ENCODE results near the gene DPP6.

The DPP6 gene

GRCh38 chr7:154598396-154598795, 546.2 kb downstream of the DPP6 start:
- DNase-seq (ENCODE audit: low read depth): no peak

- no peak for DNase-seq (ENCODE audit: low read depth)
Measured at GRCh38 chr7:154598864-154599263, 546.7 kb downstream of the DPP6 start.

- no peak for DNase-seq (ENCODE audit: low read depth)
Measured at GRCh38 chr7:154610903-154611302, 558.7 kb downstream of the DPP6 start.

DNA sequence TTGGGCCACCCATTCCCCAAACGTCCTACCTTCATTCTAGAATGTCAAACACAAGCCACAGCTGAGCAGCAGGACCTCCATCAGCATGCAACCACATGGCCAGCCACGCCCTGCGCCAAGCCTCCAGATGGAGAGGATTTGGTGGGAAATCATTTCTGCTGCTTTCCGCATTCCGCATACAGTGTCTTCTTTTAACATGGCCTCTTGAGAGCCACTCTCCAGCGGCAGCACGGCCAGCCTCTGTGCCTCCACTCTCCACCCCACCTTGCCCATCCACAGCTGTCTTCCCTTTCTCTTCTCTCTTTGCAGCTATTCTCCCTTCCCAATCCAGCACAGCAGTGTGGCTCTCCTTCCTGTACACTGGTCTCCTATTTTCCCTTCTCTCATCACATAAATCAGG, 561.6 kb downstream of the DPP6 start:
- no peak for DNase-seq (ENCODE audit: low read depth)

GRCh38 chr7:154620141-154620755, 568.0 kb downstream of the DPP6 start:
- no peak for DNase-seq (ENCODE audit: low read depth)

GRCh38 chr7:154623399-154623798, 571.2 kb downstream of the DPP6 start:
- DNase-seq (ENCODE audit: low read depth): no peak

GRCh38 chr7:154627646-154628290, 575.6 kb downstream of the DPP6 start:
- no peak for DNase-seq (ENCODE audit: low read depth)

- no peak for DNase-seq (ENCODE audit: low read depth)
Measured at GRCh38 chr7:154628556-154628955, 576.4 kb downstream of the DPP6 start.

- DNase-seq (ENCODE audit: low read depth): no peak
Measured at GRCh38 chr7:154631162-154631561, 579.0 kb downstream of the DPP6 start.

- DNase-seq (ENCODE audit: low read depth): no peak
Measured at GRCh38 chr7:154633641-154634040, 581.4 kb downstream of the DPP6 start.

DNA sequence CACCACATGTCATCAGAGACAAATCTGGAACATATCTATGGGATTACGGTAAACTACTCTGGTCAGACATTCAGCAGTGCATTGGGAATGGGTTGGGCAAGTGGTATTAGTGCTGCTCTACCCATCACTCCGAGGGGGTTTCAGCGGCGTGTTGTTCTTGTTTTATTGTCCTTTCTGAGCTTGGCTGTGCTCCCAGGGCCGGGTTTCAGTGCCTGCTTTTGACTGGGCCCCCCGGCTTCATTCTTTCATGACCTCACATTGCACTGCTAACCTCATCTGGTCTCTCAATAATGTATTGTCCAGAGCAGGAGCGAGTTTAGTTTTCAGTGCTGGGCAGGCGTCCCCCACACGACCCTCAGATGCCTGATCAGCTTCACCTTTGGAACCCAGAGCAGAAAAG, 586.1 kb downstream of the DPP6 start:
- no peak for DNase-seq (ENCODE audit: low read depth)

DNA sequence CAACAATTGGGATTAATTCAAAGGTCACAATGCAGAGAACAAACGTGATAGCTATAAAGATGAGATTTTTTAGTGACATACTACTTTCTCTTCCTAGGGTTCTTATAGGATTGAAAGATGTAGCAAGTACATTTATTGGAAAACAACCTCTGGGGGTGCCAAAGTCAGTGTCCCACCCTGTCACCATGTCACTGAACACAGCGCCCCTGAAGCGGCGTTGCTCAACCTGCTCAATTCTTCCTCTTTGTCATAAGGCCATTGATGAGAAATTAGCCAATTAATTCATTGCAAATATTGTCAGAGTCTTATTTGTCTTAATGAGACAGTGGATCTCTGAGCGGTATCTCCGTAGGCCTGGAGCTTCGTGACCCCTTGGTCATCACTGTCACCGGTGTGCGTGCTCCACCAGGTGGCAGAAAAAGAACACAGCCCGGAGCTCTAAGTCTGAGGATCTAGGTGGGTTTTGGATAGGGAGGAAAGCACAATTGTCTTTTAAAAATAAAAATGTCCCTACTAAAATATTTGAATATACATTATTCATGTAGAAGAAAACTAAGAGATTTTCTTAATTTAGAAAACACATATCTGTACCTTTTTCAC, 588.2 kb downstream of the DPP6 start:
- no peak for DNase-seq (ENCODE audit: low read depth)

DNA sequence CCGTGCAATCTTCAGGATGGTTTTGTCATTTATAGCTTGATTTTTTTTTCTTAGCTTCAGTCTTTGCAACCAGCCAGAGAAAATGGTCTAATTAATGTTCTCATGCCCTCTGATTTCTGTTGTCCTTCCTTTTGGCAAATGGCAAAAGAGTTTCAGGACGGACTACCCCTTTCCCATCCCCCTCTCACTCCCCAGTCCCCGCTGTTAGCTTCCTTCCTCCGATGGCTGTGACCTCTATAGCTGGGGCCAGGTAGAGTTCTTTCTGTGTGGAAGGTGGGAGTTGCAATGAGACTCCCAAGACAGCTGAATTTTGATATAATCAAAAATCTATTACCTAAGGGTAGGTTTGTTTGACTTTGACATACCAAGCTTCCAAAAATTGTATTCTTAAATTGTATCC, 588.7 kb downstream of the DPP6 start:
- no peak for DNase-seq (ENCODE audit: low read depth)

DNA sequence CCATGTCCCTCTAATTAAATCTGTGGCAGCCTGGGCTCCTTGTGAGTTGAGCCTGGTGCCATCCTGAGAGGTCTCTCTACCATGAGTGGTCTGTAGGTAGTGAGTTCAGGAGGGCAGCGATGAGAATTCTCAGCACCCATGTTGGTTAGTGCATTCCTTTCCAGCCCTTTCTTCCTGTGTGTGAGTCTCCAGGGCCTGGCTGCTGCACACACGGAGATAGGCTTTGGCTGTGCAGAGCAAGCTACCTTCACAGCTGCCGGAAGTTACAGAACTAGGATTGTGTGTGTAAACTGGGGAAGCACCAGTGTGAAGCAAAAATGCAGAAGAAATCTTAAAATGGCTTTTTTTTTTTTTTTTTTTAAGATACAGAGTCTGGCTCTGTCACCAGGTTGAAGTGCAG, 592.2 kb downstream of the DPP6 start:
- DNase-seq (ENCODE audit: low read depth): no peak

DNA sequence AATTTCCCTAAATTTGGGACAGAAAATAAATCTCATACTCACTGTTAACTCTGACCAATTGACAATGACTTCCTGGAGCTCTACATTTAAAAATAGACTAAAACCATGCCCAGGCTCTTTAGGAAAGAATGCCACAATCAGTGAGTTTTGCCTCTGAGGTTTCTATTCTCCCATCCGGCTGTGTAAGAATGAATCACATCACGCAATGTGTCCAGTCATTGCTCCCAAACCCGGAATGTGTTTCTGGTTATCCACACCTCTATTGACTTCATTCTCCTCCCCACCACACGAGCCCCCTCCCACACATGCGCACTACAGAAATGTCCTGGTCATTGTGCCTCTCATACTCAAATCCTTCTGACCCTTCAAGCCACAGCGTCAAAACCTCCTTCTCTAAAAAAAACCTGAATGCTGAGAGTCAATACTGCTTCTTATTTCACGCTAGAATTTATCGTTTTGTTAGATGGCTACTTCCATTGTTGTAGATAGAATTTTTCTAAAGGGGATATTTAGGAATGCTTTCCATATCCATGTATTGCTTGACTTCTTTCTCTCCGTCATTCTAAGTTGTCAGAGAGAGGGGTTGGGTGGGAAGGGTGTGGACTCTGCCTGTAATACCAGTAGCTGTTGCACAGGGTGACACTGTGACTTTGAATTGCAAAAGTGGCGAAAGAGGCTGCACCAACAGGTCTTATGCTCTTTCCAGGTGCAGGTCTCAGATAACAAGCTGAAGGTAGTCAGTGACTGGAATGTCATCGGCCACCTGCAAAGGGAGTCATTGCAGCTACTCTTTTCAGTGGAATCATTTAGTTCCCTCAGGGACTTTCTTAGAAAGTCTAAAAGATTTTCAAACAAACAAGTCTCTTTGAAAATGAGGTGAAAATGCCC, 594.2 kb downstream of the DPP6 start:
- DNase-seq (ENCODE audit: low read depth): no peak

- DNase-seq (ENCODE audit: low read depth): no peak
Measured at GRCh38 chr7:154647625-154648024, 595.4 kb downstream of the DPP6 start.

- DNase-seq (ENCODE audit: low read depth): no peak
Measured at GRCh38 chr7:154649015-154649414, 596.8 kb downstream of the DPP6 start.

GRCh38 chr7:154649434-154649833, 597.2 kb downstream of the DPP6 start:
- no peak for DNase-seq (ENCODE audit: low read depth)

- no peak for DNase-seq (ENCODE audit: low read depth)
Measured at GRCh38 chr7:154650275-154650674, 598.1 kb downstream of the DPP6 start.

GRCh38 chr7:154651501-154651900, 599.3 kb downstream of the DPP6 start:
- DNase-seq (ENCODE audit: low read depth): no peak

- DNase-seq (ENCODE audit: low read depth): no peak
Measured at GRCh38 chr7:154652564-154652963, 600.4 kb downstream of the DPP6 start.

DNA sequence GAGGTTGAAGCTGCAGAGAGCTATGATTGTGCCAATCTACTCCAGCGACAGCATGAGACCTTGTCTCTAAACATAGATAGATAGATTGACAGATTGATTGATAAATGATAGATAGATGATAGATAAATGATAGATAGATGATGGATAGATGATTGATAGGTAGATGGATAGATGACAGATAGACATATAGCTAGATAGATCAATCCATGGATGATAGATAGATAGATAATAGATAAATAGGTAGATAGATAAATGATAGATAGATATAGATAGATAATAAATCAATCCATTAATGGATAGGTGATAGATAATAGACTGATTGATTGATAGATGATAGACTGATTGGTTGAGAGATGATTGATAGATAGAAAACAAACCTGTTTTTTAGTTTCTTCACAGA, 601.1 kb downstream of the DPP6 start:
- no peak for DNase-seq (ENCODE audit: low read depth)

DNA sequence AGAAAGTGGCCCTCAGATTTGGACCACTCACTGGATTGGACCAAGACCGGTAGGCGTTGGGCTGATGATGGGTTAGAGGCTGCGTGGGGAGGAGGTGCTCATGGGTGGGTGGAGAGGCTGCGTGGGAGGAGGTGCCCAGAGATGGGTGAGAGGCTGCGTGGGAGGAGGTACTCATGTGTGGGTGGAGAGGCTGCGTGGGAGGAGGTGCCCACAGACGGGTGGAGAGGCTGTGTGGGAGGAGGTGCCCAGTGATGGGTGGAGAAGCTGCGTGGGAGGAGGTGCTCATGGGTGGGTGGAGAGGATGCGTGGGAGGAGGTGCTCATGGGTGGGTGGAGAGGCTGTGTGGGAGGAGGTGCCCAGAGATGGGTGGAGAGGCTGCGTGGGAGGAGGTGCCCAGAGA, 604.4 kb downstream of the DPP6 start:
- no peak for DNase-seq (ENCODE audit: low read depth)
